Activated T-helper 17 cell treated with anti-CD3 and anti-CD28 coated beads, Interleukin-2, amount 50 U/mL, for 72 hours (primary cell): ENCODE results near the gene ISG20. TPM values are rescaled to one million over a fixed set of nuclear protein-coding genes. Genes with fewer than 3 reads are reported as not detected.

Source experiments
- ATAC-seq: fragments of 150-1000 bp; cut with Tn5 transposase; replicated peaks from 2 replicates; pipeline ENCODE4 v1.10.0; 2021; ENCODE audit warnings: mild to moderate bottlenecking, moderate library complexity
- H3K27ac Mint-ChIP-seq: one replicate; pipeline ENCODE4 v1.8.0; 2022; ENCODE audit warnings: mixed read lengths
- H3K27me3 Mint-ChIP-seq: one replicate; pipeline ENCODE4 v1.8.0; 2022; ENCODE audit warnings: mixed read lengths
- H3K36me3 Mint-ChIP-seq: one replicate; pipeline ENCODE4 v1.8.0; 2022; ENCODE audit warnings: low read depth, mild to moderate bottlenecking, mixed read lengths
- H3K4me1 Mint-ChIP-seq: one replicate; pipeline ENCODE4 v1.8.0; 2022; ENCODE audit warnings: mixed read lengths
- H3K4me3 Mint-ChIP-seq: one replicate; pipeline ENCODE4 v1.8.0; 2022; ENCODE audit warnings: mild to moderate bottlenecking, mixed read lengths
- H3K9me3 Mint-ChIP-seq: one replicate; pipeline ENCODE4 v1.8.0; 2022; ENCODE audit warnings: mixed read lengths
- total RNA-seq, 2 donors: library from RNA; stranded (reverse); gene quantifications; one replicate each; pipeline ENCODE4 v1.2.3, GENCODE V29; 2022

Gene ISG20
- 10 to 100 TPM; 34.9 to 89.7 TPM for total RNA-seq

- H3K9me3 Mint-ChIP-seq: no peaks in the 10 kb centered on the region
- peaks cover 46% of the 10 kb centered on the region for H3K4me1 Mint-ChIP-seq
- peak; percentile 79 for ATAC-seq
- H3K27me3 Mint-ChIP-seq: no peaks in the 10 kb centered on the region
- peaks cover 83% of the 10 kb centered on the region for H3K36me3 Mint-ChIP-seq
- peak within 1 kb of the TSS; percentile 94 for H3K4me3 Mint-ChIP-seq
- H3K27ac Mint-ChIP-seq: peak within 1 kb of the TSS; percentile 99
Observed at GRCh38 chr15:88638626-88639372, at the start of gene ISG20. Gene ISG20 (plus strand): TSS chr15:88639016. CDS start chr15:88639367, 351 bp downstream.

GRCh38 chr15:88590759-88591158 is 48.1 kb upstream of the ISG20 start:
- ATAC-seq: no peak
- Mint-ChIP-seq H3K27ac (no peak overlapping the region), H3K9me3 (no peaks in the 10 kb centered on the region), H3K27me3 (peaks cover 9% of the 10 kb centered on the region), H3K4me3 (no peak overlapping the region), H3K4me1 (no peaks in the 10 kb centered on the region), H3K36me3 (no peaks in the 10 kb centered on the region)

- no peaks in the 10 kb centered on the region for H3K4me1 Mint-ChIP-seq
- no peak overlapping the region for H3K4me3 Mint-ChIP-seq
- H3K27ac Mint-ChIP-seq: no peak overlapping the region
- no peaks in the 10 kb centered on the region for H3K9me3 Mint-ChIP-seq
- no peak for ATAC-seq
- H3K36me3 Mint-ChIP-seq: no peaks in the 10 kb centered on the region
- peaks cover 9% of the 10 kb centered on the region for H3K27me3 Mint-ChIP-seq
Observed at GRCh38 chr15:88591384-88591783, 47.4 kb upstream of the ISG20 start.

GRCh38 chr15:88603885-88604284 is 34.9 kb upstream of the ISG20 start:
- Mint-ChIP-seq H3K4me1 (peaks cover 6% of the 10 kb centered on the region), H3K4me3 (no peak overlapping the region)
- ATAC-seq: no peak

GRCh38 chr15:88604381-88605188 is 34.2 kb upstream of the ISG20 start:
- Mint-ChIP-seq H3K4me3 (peak overlapping the region; percentile 35), H3K4me1 (peaks cover 6% of the 10 kb centered on the region)

More at GRCh38 chr15:88603885-88604284, 34.9 kb upstream of the ISG20 start:
- Mint-ChIP-seq H3K27ac (no peak overlapping the region), H3K9me3 (no peaks in the 10 kb centered on the region), H3K27me3 (peaks cover 50% of the 10 kb centered on the region), H3K36me3 (no peaks in the 10 kb centered on the region)

GRCh38 chr15:88605189-88606069 is 33.4 kb upstream of the ISG20 start:
- Mint-ChIP-seq H3K27me3 (peaks cover 62% of the 10 kb centered on the region), H3K4me1 (peaks cover 6% of the 10 kb centered on the region), H3K9me3 (no peaks in the 10 kb centered on the region), H3K27ac (no peak overlapping the region), H3K4me3 (peak overlapping the region; percentile 20), H3K36me3 (no peaks in the 10 kb centered on the region)
- ATAC-seq: no peak

More at GRCh38 chr15:88604381-88605188, 34.2 kb upstream of the ISG20 start:
- H3K27me3 Mint-ChIP-seq: peaks cover 57% of the 10 kb centered on the region
- no peak for ATAC-seq
- H3K9me3 Mint-ChIP-seq: no peaks in the 10 kb centered on the region
- H3K36me3 Mint-ChIP-seq: no peaks in the 10 kb centered on the region
- H3K27ac Mint-ChIP-seq: no peak overlapping the region

GRCh38 chr15:88606070-88606794 is 32.6 kb upstream of the ISG20 start:
- no peak for ATAC-seq
- no peak overlapping the region for H3K4me3 Mint-ChIP-seq
- no peak overlapping the region for H3K27ac Mint-ChIP-seq
- peaks cover 65% of the 10 kb centered on the region for H3K27me3 Mint-ChIP-seq
- peaks cover 6% of the 10 kb centered on the region for H3K4me1 Mint-ChIP-seq
- H3K9me3 Mint-ChIP-seq: no peaks in the 10 kb centered on the region
- H3K36me3 Mint-ChIP-seq: no peaks in the 10 kb centered on the region

- H3K36me3 Mint-ChIP-seq: no peaks in the 10 kb centered on the region
- H3K27ac Mint-ChIP-seq: no peak overlapping the region
- H3K4me3 Mint-ChIP-seq: no peak overlapping the region
- peaks cover 62% of the 10 kb centered on the region for H3K27me3 Mint-ChIP-seq
- no peaks in the 10 kb centered on the region for H3K9me3 Mint-ChIP-seq
- peaks cover 6% of the 10 kb centered on the region for H3K4me1 Mint-ChIP-seq
- no peak for ATAC-seq
Observed at GRCh38 chr15:88607951-88608350, 30.9 kb upstream of the ISG20 start.

- Mint-ChIP-seq H3K4me3 (no peak overlapping the region), H3K27ac (no peak overlapping the region), H3K27me3 (peaks cover 57% of the 10 kb centered on the region), H3K36me3 (no peaks in the 10 kb centered on the region), H3K9me3 (no peaks in the 10 kb centered on the region), H3K4me1 (peaks cover 6% of the 10 kb centered on the region)
- no peak for ATAC-seq
Observed at GRCh38 chr15:88608607-88609181, 30.1 kb upstream of the ISG20 start.

GRCh38 chr15:88609344-88610090 is 29.3 kb upstream of the ISG20 start:
- Mint-ChIP-seq H3K9me3 (no peaks in the 10 kb centered on the region), H3K4me1 (peaks cover 6% of the 10 kb centered on the region)

GRCh38 chr15:88610701-88611231 is 28.1 kb upstream of the ISG20 start:
- peaks cover 6% of the 10 kb centered on the region for H3K4me1 Mint-ChIP-seq
- H3K9me3 Mint-ChIP-seq: no peaks in the 10 kb centered on the region
- no peak overlapping the region for H3K4me3 Mint-ChIP-seq
- no peak overlapping the region for H3K27ac Mint-ChIP-seq
- no peaks in the 10 kb centered on the region for H3K36me3 Mint-ChIP-seq
- peaks cover 41% of the 10 kb centered on the region for H3K27me3 Mint-ChIP-seq
- no peak for ATAC-seq

More at GRCh38 chr15:88609344-88610090, 29.3 kb upstream of the ISG20 start:
- Mint-ChIP-seq H3K36me3 (no peaks in the 10 kb centered on the region), H3K27ac (no peak overlapping the region), H3K4me3 (no peak overlapping the region), H3K27me3 (peaks cover 51% of the 10 kb centered on the region)
- ATAC-seq: no peak

- ATAC-seq: no peak
- no peak overlapping the region for H3K27ac Mint-ChIP-seq
Observed at GRCh38 chr15:88612186-88612796, 26.5 kb upstream of the ISG20 start.

More at GRCh38 chr15:88612186-88612796, 26.5 kb upstream of the ISG20 start:
- no peaks in the 10 kb centered on the region for H3K4me1 Mint-ChIP-seq
- H3K27me3 Mint-ChIP-seq: peaks cover 28% of the 10 kb centered on the region
- H3K4me3 Mint-ChIP-seq: no peak overlapping the region
- H3K9me3 Mint-ChIP-seq: no peaks in the 10 kb centered on the region
- no peaks in the 10 kb centered on the region for H3K36me3 Mint-ChIP-seq
